Embryonic facial prominence (tissue), 1 donor: ENCODE results near the gene IDH3B.
"Not testable (repeated sequence)": the region's sequence is repeated elsewhere in the genome, so short reads cannot be mapped to it uniquely, and the experiment has no call there.

Experiments used
- DNase-seq: peaks from one replicate; pipeline ENCODE4 v3.0.0-alpha.2; 2016; ENCODE audit errors: extremely low spot score

IDH3B gene

GRCh38 chr20:2694519-2694918, 30.5 kb upstream of the IDH3B start:
- no peak for DNase-seq

- no peak for DNase-seq
Observed at GRCh38 chr20:2694008-2694471, 30.0 kb upstream of the IDH3B start.

DNA sequence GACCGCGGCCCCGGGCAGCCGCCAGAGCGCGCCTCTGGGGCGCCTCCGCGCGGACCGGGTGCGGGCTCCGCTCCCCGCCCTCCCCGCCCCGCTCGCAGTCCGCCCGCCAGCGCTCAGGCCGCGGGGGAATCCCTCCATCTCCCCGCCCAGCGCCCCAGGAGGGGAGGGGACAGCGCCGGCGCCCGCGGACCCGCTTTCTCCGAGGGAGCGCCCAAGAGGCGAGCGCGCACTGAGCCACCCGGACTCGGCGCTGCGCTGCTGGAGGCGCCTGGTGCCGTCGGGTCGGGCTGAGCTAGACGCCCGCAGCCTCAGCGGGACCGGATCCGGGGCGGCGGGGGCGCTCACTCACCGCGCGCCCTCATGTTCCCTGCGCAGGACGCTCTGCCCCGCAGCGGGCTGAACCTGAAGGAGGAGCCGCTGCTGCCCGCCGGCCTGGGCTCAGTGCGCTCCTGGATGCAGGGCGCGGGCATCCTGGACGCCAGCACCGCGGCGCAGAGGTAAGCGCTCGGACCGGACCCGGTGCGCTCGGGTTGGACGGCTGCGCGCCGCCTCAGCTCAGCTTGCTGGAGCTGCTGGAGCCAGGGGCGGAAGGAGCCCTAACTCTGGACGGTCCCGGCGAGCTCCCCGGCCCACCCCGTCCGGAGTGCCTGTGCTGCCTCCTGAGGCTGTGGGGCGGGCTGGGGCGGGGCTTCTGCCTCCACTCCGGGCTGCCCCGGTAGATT, 29.4 kb upstream of the IDH3B start:
- DNase-seq = no peak

DNA sequence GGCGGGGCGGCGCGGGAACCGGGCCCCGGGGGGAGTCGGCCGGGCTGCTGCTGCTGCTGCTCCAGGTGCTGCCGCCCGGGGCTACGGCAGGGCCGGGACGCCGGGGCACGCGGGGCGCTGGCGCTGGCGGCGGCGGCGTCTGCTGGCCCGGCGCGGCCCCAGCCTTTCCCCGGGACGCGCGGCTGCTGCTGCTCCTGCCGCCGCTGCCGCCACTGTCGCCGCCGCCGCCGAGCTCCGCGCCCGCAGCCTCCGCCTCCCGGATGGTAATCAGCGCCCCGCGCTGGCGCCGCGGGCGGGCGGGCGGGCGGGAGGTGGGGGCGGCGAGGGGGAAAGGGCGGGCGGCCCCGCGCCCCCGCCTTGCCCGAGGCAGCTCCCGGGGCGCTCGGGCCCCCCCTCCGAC, 28.9 kb upstream of the IDH3B start:
- DNase-seq = no peak

DNA sequence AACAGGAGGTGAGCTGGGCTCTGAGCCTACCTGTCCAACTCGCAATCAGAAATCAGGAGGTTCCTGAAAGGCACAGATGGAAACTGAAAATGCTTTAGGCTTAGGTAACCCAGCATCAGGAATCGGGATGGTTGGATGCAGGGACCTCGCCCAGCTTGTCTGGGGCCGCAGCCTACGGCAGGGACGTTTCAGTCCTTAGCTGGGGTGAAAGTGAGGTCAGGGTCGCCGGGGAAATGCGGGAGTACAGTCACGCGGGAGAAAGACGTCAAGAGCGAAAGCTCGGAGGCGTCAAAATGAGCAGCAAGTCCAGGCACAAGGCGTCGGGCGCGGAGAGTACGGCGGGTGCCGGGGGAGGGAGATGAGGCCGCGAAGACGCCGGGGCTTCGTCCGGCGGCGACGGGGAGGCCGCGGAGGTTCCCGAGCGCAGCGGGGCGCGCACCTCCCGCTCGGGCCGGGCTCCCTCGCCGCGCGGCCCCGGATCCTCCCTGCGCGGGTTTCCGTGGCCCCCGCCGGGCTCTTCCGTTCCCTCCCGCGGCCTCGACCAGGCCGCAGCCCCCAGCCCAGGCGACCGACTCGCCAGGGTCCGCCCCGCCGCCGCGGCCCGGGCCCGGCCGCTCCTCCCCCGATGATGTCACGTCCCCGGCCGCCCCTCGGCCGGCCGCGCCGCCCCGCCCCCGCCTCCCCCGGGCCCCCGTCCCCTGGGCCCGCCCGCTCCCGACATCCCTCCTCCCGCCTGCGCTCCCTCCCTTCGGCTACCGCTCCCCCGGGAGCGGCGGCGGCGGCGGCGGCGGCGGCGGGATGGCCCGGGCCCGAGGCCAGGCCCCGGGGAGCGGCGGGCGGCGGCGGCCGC, 28.2 kb upstream of the IDH3B start, which contains the start of gene EBF4:
TSS of gene EBF4 (plus strand) at position 745 of the 850 bp plus-strand sequence. CDS start 866 bp downstream, outside the sequence.
- no peak for DNase-seq

GRCh38 chr20:2691663-2692035, 27.6 kb upstream of the IDH3B start:
- no peak for DNase-seq

GRCh38 chr20:2691127-2691526, 27.1 kb upstream of the IDH3B start:
- DNase-seq = no peak

DNA sequence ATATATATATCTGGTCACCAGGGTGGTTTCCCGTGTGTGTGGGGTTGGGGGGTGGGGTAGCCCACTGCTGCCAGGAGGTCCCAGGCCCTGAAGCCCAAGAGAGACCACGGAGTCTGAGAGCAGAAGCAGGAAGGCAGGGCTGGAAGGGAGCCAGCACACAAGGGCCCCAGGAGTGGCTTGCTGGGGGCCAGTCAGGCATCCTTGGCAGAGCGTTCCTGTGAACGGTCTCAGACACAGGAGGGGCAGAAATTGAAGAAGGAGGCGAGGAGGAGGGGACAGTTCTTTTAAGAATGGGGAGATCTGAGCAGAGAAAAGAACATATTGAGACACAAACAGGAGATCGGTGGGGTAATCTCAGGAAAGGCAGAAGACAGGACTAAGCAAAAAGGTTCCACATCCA, 26.7 kb upstream of the IDH3B start:
- DNase-seq = no peak

DNA sequence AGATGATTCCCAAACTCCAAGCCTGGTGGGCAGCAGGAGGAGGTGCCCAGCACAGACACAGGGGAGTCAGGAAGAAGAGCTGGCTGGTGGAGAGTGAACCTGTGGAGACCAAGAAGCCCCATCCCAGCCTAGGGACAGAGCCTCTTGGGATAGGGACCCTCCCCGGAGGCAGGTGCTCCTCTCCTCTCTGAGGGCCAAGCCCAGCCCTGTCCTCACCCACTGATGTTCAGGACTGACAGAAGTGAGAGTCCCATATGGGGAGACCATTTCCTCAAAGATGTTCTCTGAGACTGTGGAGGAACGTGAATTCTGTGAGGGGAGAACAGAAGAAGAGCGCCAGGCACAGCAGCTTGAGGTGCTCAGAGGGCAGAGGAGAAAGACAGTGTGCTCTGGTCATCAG, 26.2 kb upstream of the IDH3B start:
- no peak for DNase-seq

DNA sequence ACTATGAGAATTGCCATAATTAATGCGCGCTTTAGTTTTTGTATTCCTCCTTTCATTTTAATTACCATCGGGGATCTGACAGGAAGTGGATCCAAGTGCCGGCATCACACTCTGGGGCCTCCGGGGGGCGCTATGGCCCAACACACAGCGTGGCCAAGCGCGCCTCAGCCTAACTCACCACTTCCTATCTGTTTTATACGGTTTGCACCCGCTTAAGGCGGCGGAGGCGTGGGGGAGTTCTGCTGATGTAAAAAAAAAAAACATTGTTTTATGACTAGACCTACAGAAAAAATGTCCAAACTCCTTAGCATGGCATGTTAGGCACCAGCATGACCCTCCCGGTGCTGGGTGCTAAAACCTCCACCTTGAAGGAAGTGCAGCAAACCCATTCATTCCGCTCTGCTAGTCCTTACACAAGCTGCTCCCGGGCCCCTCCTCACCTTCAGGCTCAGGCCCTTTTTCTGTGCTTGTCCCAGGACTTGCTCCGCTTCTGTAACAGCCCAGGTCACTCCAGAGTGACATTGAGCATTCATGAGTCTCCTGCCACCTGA, 24.1 kb upstream of the IDH3B start:
- no peak for DNase-seq

- DNase-seq = no peak
Observed at GRCh38 chr20:2687514-2687913, 23.5 kb upstream of the IDH3B start.

DNA sequence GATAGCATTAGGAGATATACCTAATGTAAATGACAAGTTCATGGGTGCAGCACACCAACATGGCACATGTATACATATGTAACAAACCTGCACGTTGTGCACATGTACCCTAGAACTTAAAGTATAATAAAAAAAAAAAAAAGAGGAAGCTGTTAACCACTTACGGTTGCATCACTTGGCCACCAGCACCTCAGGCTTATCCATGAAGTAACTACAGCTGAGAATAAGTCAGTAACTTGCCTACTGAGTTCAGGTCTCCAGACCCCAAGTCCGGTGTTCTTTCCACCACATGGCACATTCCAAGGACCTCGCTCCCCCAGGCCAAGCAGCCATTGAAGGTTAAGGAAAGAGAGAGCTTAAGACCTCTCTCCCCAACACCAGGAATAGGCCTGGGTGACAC, 20.8 kb upstream of the IDH3B start:
- not testable (repeated sequence) for DNase-seq

DNA sequence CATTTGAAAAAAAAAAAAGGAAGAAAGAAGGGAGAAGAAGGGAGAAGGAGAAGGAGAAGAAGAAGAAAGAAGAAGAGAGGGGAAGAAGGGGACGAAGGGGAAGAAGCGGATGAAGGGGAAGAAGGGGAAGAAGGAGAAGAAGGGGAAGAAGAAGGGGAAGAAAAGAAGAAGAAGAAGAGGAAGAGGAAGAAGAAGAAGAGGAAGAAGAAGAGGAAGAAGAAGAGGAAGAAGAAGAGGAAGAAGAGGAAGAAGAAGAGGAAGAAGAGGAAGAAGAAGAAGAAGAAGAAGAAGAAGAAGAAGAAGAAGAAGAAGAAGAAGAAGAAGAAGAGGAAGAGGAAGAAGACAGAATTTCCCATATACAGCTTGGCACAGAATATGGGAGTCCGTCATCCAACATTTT, 18.0 kb upstream of the IDH3B start:
- not testable (repeated sequence) for DNase-seq

GRCh38 chr20:2680046-2680445, 16.0 kb upstream of the IDH3B start:
- no peak for DNase-seq

DNA sequence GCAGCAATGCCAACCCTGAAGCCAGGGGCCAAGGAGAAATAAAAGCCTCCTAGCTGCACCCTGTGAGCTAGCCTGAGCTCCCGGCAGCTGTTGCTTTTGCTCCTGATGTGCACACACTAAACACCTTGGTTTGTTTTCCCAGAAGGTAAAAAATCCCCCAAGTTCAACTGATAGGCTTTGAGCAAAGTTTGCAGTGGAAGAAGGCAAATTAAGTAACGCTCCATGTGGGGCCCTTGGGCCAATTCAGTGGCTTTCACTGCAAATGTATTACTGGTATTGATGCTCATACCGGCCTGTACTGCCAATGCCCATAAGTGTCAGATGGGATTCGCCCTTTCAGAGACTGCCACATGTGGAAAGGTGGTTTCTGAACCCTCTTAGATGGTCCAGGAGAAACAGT, 9.4 kb upstream of the IDH3B start:
- no peak for DNase-seq

GRCh38 chr20:2672446-2672845, 8.4 kb upstream of the IDH3B start:
- DNase-seq = no peak

DNA sequence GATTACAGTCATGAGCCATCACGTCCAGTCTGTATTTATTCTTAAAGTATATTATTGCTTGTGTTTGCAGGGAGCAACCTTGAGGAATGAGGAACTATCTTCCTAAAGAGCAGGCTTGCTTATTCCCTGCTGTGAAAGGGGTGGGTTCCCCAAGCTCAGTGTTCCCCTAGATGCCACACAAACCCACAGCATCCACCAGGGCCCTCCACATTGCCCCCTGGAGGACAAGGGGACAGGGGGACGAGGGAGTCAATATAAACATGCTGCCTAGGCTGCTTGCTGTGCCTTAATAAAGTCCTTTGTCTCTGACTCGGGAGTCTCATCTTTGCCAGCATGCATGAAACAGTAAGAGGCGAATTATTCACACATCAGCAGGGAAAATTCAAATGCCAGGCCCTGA, 8.0 kb upstream of the IDH3B start:
- DNase-seq = no peak

DNA sequence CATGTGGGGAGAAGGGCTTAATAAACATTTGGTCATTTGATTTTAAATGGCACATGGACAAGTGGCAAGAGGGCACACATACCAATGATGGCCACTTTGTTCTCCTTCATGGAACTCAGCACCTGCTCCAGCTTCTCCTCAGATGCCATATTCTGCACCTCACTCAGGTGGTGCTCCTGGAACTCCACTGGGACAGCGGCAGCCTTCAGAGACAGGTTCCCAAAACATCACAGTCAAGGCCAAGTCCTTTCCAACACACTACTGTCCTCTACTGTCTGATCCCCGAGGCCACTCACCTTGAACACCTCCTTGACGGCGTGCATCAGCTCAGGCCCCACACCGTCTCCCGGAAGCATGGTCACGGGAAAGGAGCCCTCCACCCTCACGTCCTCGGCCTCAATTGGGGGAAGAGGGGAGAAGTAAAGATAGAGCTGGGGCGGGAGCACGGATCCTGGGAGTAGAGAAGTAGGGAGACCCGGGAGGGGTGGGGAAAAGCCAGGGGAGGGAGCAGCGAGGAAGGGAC, 591 bp downstream of the IDH3B start:
- no peak for DNase-seq

DNA sequence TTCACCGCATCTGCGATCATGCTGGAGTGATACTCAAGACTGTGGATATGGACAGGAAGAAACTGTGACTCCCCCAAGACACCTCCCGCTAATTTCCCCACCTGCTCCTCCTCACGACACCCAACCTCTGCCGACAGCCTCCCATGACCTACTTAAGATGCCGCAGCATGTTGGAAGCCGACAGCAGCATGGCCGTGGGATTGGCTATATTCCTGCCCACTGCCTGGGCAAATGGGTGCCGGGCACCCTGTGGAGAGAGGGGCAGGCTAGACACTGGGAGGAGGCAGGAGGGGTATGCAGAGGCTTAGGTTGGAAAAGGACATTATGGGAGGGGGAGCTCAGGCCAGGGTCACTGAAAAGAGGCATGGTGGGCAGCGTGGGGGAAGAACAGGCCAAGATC, 4.5 kb downstream of the IDH3B start:
- no peak for DNase-seq

- no peak for DNase-seq
Observed at GRCh38 chr20:2658414-2659354, 5.3 kb downstream of the IDH3B start.

- no peak for DNase-seq
Observed at GRCh38 chr20:2657674-2658073, 6.3 kb downstream of the IDH3B start.
